H1 (cell line): ENCODE measurements around the gene CNOT3. TPM values are rescaled to one million over a fixed set of nuclear protein-coding genes. Genes with fewer than 3 reads are reported as not detected.

Experiments used
- FOSL1 ChIP-seq: IDR thresholded peaks from 2 replicates; pipeline ENCODE4 v1.6.1; 2011; ENCODE audit warnings: mild to moderate bottlenecking, low read depth, low read length, moderate library complexity; ENCODE audit not compliant: insufficient read depth
- SAP30 ChIP-seq: fragments of 300-600 bp; sonication (generic); IDR thresholded peaks from 2 replicates; pipeline ENCODE4 v1.7.1; 2012; ENCODE audit warnings: low read length, moderate library complexity, mild to moderate bottlenecking, inconsistent platforms; ENCODE audit not compliant: insufficient read depth, insufficient replicate concordance
- polyA plus RNA-seq, 7 experiments: library from polyadenylated mRNA; depleted of rRNA in 3 of 7; stranded (reverse) in 5 of 7; unstranded in 2 of 7; fragments of >200 nt in 5 of 7; fragments of 200-250 nt in 2 of 7; gene quantifications; 1 replicate in 5 of 7; 2 replicates in 1 of 7; 4 replicates in 1 of 7; pipeline versions ENCODE4 v1.2.1 to v1.2.3, GENCODE V29; 2011 to 2013; ENCODE audit warnings: missing spikeins in 2 of 7, mixed read lengths in 2 of 7
- total RNA-seq: library from RNA; stranded (reverse); fragmentation: NEBNext Ultra II Directional; extraction: Animal tissue kit (Norgen Biotek cat#: 25700); gene quantifications from 2 replicates; pipeline ENCODE4 v1.2.1, GENCODE V29; 2021

CNOT3 gene
- total and polyA plus RNA-seq, 2 of the 8 experiments (the other 6 are each of a cell fraction or from before 2014, with no cell fraction given) = 21.2 to 86.4 TPM

- TF ChIP-seq FOSL1 (no peak), SAP30 (no peak)
- TF ChIP-seq, all 59 proteins: peak for 20
Observed at GRCh38 chr19:54159352-54160181, 22.0 kb downstream of the CNOT3 start, which contains the start of gene LENG1 (continued).
